ENCODE data around the gene ANO10.

DNA sequence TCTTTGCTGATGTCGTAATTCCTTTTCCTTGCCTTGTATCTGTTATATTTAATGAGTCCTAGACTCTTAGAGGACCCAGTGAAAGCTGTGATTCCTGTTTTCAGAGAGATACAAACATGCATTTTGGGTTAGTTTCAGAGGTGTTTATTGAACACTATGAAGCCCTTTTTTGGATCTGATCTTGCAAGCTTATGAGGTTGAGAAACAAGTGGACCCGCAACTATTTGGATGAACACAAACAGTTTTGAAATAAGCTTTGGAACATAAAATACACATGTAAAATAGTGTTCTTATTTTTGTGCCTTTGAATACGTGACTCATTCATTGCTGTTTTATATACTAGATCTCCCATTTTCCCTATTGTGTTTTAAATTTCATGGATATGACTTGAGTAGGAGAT, 302.0 kb downstream of the ANO10 start:
- TF ChIP-seq POLR2A (IDR thresholded peaks at IDR 0.05; ENCODE audit: low read depth, low read length): no peak
- TF ChIP-seq POLR2AphosphoS5 (IDR thresholded peaks at IDR 0.05; ENCODE audit: low read depth, low read length): no peak
